ENCODE measurements around the gene S100A11. TPM values are rescaled to one million over a fixed set of nuclear protein-coding genes. Genes with fewer than 3 reads are reported as not detected.
A peak's percentile ranks its signal among the peaks of the same experiment; 100 is the strongest.

Gene S100A11
- polyA plus RNA-seq, 1 experiment, result 1,269 TPM

GRCh38 chr1:152000964-152001630, 35.7 kb downstream of the S100A11 start:
- no peak overlapping the region for H3K4me3 ChIP-seq (ENCODE audit: low read depth, low read length)
- CTCF ChIA-PET, result interaction anchor here (0.7 to 14.5 kb wide), 31 partner anchors 9 to 307 kb away, joined by 3 to 315 read pairs (median 5); partner anchors contain the start of genes S100A11 and THEM4
- H3K27me3 ChIP-seq (ENCODE audit: control insufficient read depth, insufficient read depth, low read length), result peaks cover 15% of the 10 kb centered on the region
- no peak for TF ChIP-seq CTCF (IDR thresholded peaks at IDR 0.05; ENCODE audit: insufficient read depth, low read depth, low read length)
- H3K36me3 ChIP-seq (ENCODE audit: control insufficient read depth, insufficient read depth, low read length), result no peaks in the 10 kb centered on the region
- POLR2A ChIA-PET, result no interaction called here
- no peak for DNase-seq (ENCODE audit: low read depth)

GRCh38 chr1:151998611-151999362, 38.0 kb downstream of the S100A11 start:
- no peak for DNase-seq (ENCODE audit: low read depth)
- no peaks in the 10 kb centered on the region for H3K36me3 ChIP-seq (ENCODE audit: control insufficient read depth, insufficient read depth, low read length)
- POLR2A ChIA-PET, result no interaction called here
- peaks cover 4% of the 10 kb centered on the region for H3K27me3 ChIP-seq (ENCODE audit: control insufficient read depth, insufficient read depth, low read length)
- no peak for TF ChIP-seq CTCF (IDR thresholded peaks at IDR 0.05; ENCODE audit: insufficient read depth, low read depth, low read length)
- CTCF ChIA-PET, result interaction anchor here (0.6 to 14.5 kb wide), 10 partner anchors 10 to 568 kb away, joined by 3 to 315 read pairs (median 8); no protein-coding TSS in a partner anchor
- H3K4me3 ChIP-seq (ENCODE audit: low read depth, low read length), result no peak overlapping the region

- POLR2A ChIA-PET, result no interaction called here
- CTCF ChIA-PET, result interaction anchor here (1.6 to 14.5 kb wide), 3 partner anchors 30 to 89 kb away, joined by 4 to 315 read pairs (median 299); no protein-coding TSS in a partner anchor
- DNase-seq (ENCODE audit: low read depth), result no peak
These were observed 39.6 kb downstream of the S100A11 start for GRCh38 chr1:151997284-151997570.

GRCh38 chr1:151995774-151996173, 41.0 kb downstream of the S100A11 start:
- TF ChIP-seq CTCF (IDR thresholded peaks at IDR 0.05; ENCODE audit: insufficient read depth, low read depth, low read length), result no peak
- no peak for DNase-seq (ENCODE audit: low read depth)
- POLR2A ChIA-PET, result no interaction called here

More at GRCh38 chr1:151997284-151997570, 39.6 kb downstream of the S100A11 start:
- no peak for TF ChIP-seq CTCF (IDR thresholded peaks at IDR 0.05; ENCODE audit: insufficient read depth, low read depth, low read length)
- H3K27me3 ChIP-seq (ENCODE audit: control insufficient read depth, insufficient read depth, low read length), result no peaks in the 10 kb centered on the region
- H3K4me3 ChIP-seq (ENCODE audit: low read depth, low read length), result no peak overlapping the region
- H3K36me3 ChIP-seq (ENCODE audit: control insufficient read depth, insufficient read depth, low read length), result no peaks in the 10 kb centered on the region

GRCh38 chr1:151994956-151995355, 41.8 kb downstream of the S100A11 start:
- ChIA-PET CTCF (interaction anchor here (0.7 to 14.5 kb wide), 7 partner anchors 9 to 61 kb away, joined by 3 to 315 read pairs (median 5); no protein-coding TSS in a partner anchor), POLR2A (no interaction called here)
- Histone ChIP-seq H3K36me3 (ENCODE audit: control insufficient read depth, insufficient read depth, low read length) (no peaks in the 10 kb centered on the region), H3K4me3 (ENCODE audit: low read depth, low read length) (no peak overlapping the region), H3K27me3 (ENCODE audit: control insufficient read depth, insufficient read depth, low read length) (no peaks in the 10 kb centered on the region)
- TF ChIP-seq CTCF (IDR thresholded peaks at IDR 0.05; ENCODE audit: insufficient read depth, low read depth, low read length), result no peak
- DNase-seq (ENCODE audit: low read depth), result peak; percentile 94

More at GRCh38 chr1:151995774-151996173, 41.0 kb downstream of the S100A11 start:
- Histone ChIP-seq H3K27me3 (ENCODE audit: control insufficient read depth, insufficient read depth, low read length) (no peaks in the 10 kb centered on the region), H3K4me3 (ENCODE audit: low read depth, low read length) (no peak overlapping the region), H3K36me3 (ENCODE audit: control insufficient read depth, insufficient read depth, low read length) (no peaks in the 10 kb centered on the region)
- CTCF ChIA-PET, result interaction anchor here (0.8 to 14.5 kb wide), 5 partner anchors 8 to 69 kb away, joined by 4 to 315 read pairs (median 8); no protein-coding TSS in a partner anchor

All from BJ (cell line).